ENCODE data around the gene BRD3OS. TPM values are rescaled to one million over a fixed set of nuclear protein-coding genes. Genes with fewer than 3 reads are reported as not detected.

The BRD3OS gene
- total and polyA plus RNA-seq, 2 donors (not counting 3 experiments of a cell fraction or from before 2014, with no cell fraction given), result 11.9 to 15.4 TPM

- POLR2A ChIA-PET, result no interaction called here
- no peaks in the 10 kb centered on the region for H4K20me1 ChIP-seq (replicated peaks; ENCODE audit: control insufficient read depth, extremely low read depth, insufficient read depth, low read length)
- CTCF ChIA-PET, result interaction anchor here (1.3 kb wide), 1 partner anchor 13 kb away, joined by 4 read pairs; no protein-coding TSS in a partner anchor
- H3K4me3 ChIP-seq (replicated peaks in 1 of 3; ENCODE audit: insufficient read depth in 1 of 3, low read depth in 1 of 3, low read length in 3 of 3), result no peak overlapping the region
- no peaks in the 10 kb centered on the region for H3K9me1 ChIP-seq (replicated peaks; ENCODE audit: control insufficient read depth, extremely low read depth, insufficient read depth, low read length)
- dilution Hi-C loops (cut with MboI; ENCODE audit: extremely low pct_ligation_motif_present, low sequenced_read_pairs), result no loop called here
- no peak overlapping the region for H3K27ac ChIP-seq (ENCODE audit: insufficient read depth, low read depth, low read length)
- H3K4me2 ChIP-seq (ENCODE audit: insufficient read depth, low read length), result no peak overlapping the region
- peaks cover 8% of the 10 kb centered on the region for H3K4me1 ChIP-seq (ENCODE audit: control insufficient read depth, extremely low read depth, insufficient read depth, low read length)
- no TSS peak for BruUV-seq (replicated peaks)
- no peaks in the 10 kb centered on the region for H3K9me3 ChIP-seq (replicated peaks; ENCODE audit: control insufficient read depth, insufficient read depth, low read length)
- H2AFZ ChIP-seq (ENCODE audit: low read depth, low read length), result no peak overlapping the region
- H3K9ac ChIP-seq (replicated peaks; ENCODE audit: extremely low read depth, insufficient read depth, low read length), result no peak overlapping the region
- H3K79me2 ChIP-seq (ENCODE audit: control insufficient read depth, insufficient read depth, low read length), result peaks cover 64% of the 10 kb centered on the region
- TF ChIP-seq, protein P1, sequence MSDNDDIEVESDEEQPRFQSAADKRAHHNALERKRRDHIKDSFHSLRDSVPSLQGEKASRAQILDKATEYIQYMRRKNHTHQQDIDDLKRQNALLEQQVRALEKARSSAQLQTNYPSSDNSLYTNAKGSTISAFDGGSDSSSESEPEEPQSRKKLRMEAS (IDR thresholded peaks at IDR 0.05; ENCODE audit: insufficient read depth, insufficient read length), result no peak
- TF ChIP-seq, protein P2, sequence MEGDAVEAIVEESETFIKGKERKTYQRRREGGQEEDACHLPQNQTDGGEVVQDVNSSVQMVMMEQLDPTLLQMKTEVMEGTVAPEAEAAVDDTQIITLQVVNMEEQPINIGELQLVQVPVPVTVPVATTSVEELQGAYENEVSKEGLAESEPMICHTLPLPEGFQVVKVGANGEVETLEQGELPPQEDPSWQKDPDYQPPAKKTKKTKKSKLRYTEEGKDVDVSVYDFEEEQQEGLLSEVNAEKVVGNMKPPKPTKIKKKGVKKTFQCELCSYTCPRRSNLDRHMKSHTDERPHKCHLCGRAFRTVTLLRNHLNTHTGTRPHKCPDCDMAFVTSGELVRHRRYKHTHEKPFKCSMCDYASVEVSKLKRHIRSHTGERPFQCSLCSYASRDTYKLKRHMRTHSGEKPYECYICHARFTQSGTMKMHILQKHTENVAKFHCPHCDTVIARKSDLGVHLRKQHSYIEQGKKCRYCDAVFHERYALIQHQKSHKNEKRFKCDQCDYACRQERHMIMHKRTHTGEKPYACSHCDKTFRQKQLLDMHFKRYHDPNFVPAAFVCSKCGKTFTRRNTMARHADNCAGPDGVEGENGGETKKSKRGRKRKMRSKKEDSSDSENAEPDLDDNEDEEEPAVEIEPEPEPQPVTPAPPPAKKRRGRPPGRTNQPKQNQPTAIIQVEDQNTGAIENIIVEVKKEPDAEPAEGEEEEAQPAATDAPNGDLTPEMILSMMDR (IDR thresholded peaks at IDR 0.05; ENCODE audit: extremely low read depth in 1 of 2, insufficient read depth in 1 of 2, low read depth in 1 of 2, low read length in 2 of 2), result no peak
- FAIRE-seq, result no peak
- DNase-seq (ENCODE audit: low read depth, low spot score), result no peak
- intact Hi-C loops (cut with micrococcal nuclease), result no loop called here
- H3K27me3 ChIP-seq (ENCODE audit: control insufficient read depth in 2 of 2, insufficient read depth in 2 of 2, low read length in 2 of 2), result no peaks in the 10 kb centered on the region
- H3K36me3 ChIP-seq (ENCODE audit: control insufficient read depth in 2 of 2, extremely low read depth in 1 of 2, insufficient read depth in 2 of 2, low read length in 2 of 2), result peaks cover 0 to 23% of the 10 kb centered on the region in 2 experiments
Measured at GRCh38 chr9:134055981-134056461, 30.7 kb downstream of the BRD3OS start.

- Histone ChIP-seq H3K9ac (replicated peaks; ENCODE audit: extremely low read depth, insufficient read depth, low read length) (no peak overlapping the region), H3K27me3 (ENCODE audit: control insufficient read depth in 2 of 2, insufficient read depth in 2 of 2, low read length in 2 of 2) (no peaks in the 10 kb centered on the region), H3K27ac (ENCODE audit: insufficient read depth, low read depth, low read length) (no peak overlapping the region), H3K9me3 (replicated peaks; ENCODE audit: control insufficient read depth, insufficient read depth, low read length) (no peaks in the 10 kb centered on the region), H3K4me3 (replicated peaks in 1 of 3; ENCODE audit: insufficient read depth in 1 of 3, low read depth in 1 of 3, low read length in 3 of 3) (no peak overlapping the region), H3K4me2 (ENCODE audit: insufficient read depth, low read length) (no peak overlapping the region), H3K36me3 (ENCODE audit: control insufficient read depth in 2 of 2, extremely low read depth in 1 of 2, insufficient read depth in 2 of 2, low read length in 2 of 2) (peaks cover 0 to 17% of the 10 kb centered on the region in 2 experiments), H2AFZ (ENCODE audit: low read depth, low read length) (no peak overlapping the region), H4K20me1 (replicated peaks; ENCODE audit: control insufficient read depth, extremely low read depth, insufficient read depth, low read length) (no peaks in the 10 kb centered on the region), H3K4me1 (ENCODE audit: control insufficient read depth, extremely low read depth, insufficient read depth, low read length) (peaks cover 8% of the 10 kb centered on the region), H3K79me2 (ENCODE audit: control insufficient read depth, insufficient read depth, low read length) (peaks cover 69% of the 10 kb centered on the region), H3K9me1 (replicated peaks; ENCODE audit: control insufficient read depth, extremely low read depth, insufficient read depth, low read length) (no peaks in the 10 kb centered on the region)
- CTCF ChIA-PET, result interaction anchor here (1.2 to 1.3 kb wide), 2 partner anchors 10 to 14 kb away, joined by 4 read pairs; no protein-coding TSS in a partner anchor
- FAIRE-seq, result no peak
- intact Hi-C loops (cut with micrococcal nuclease) (no loop called here), dilution Hi-C loops (cut with MboI; ENCODE audit: extremely low pct_ligation_motif_present, low sequenced_read_pairs) (no loop called here)
- POLR2A ChIA-PET, result no interaction called here
- no peak for DNase-seq (ENCODE audit: low read depth, low spot score)
- BruUV-seq (replicated peaks), result no TSS peak
- TF ChIP-seq FOS (IDR thresholded peaks at IDR 0.05; ENCODE audit: borderline replicate concordance, insufficient read depth, low read length) (no peak), JUN (IDR thresholded peaks at IDR 0.05; ENCODE audit: borderline replicate concordance, insufficient read depth, insufficient read length, low read depth) (no peak), EZH2 (IDR thresholded peaks at IDR 0.05; ENCODE audit: borderline replicate concordance, low read depth, low read length, severe bottlenecking) (no peak), POLR2A (IDR thresholded peaks at IDR 0.05; ENCODE audit: low read depth, low read length) (no peak), POLR2AphosphoS5 (IDR thresholded peaks at IDR 0.05; ENCODE audit: insufficient read depth, low read depth, low read length) (no peak), GATA2 (IDR thresholded peaks at IDR 0.05; ENCODE audit: insufficient read depth, insufficient read length, low read depth, low read length) (no peak), MYC (IDR thresholded peaks at IDR 0.05; ENCODE audit: low read depth, low read length) (no peak)
- TF ChIP-seq, protein P2 (IDR thresholded peaks at IDR 0.05; ENCODE audit: extremely low read depth in 1 of 2, insufficient read depth in 1 of 2, low read depth in 1 of 2, low read length in 2 of 2), result no peak
- TF ChIP-seq, protein P1 (IDR thresholded peaks at IDR 0.05; ENCODE audit: insufficient read depth, insufficient read length), result no peak
Measured at GRCh38 chr9:134056483-134057306, 31.4 kb downstream of the BRD3OS start.
